A172 (cell line): ENCODE results near the gene APBA3. TPM values are rescaled to one million over a fixed set of nuclear protein-coding genes. Genes with fewer than 3 reads are reported as not detected.

ENCODE experiments used
- DNase-seq: peaks from one replicate; pipeline ENCODE4 v3.0.0-alpha.2; 2015; ENCODE audit warnings: low spot score
- total RNA-seq: library from RNA; depleted of rRNA; stranded (reverse); fragments of >200 nt; shearing (Covaris generic); gene quantifications from 2 replicates; pipeline ENCODE4 v1.2.3, GENCODE V29; 2014; rRNA removed

APBA3 gene
- total RNA-seq = 22.2 and 28.7 TPM in 2 replicates

- DNase-seq = peak; percentile 85
Observed at GRCh38 chr19:3761382-3762129, at the start of gene APBA3. Gene APBA3, minus strand, starts transcription at chr19:3761692. Its CDS starts 1,428 bp downstream, at chr19:3760264.

GRCh38 chr19:3810708-3811355 is 49.3 kb upstream of the APBA3 start:
- DNase-seq = no peak

- no peak for DNase-seq
Observed at GRCh38 chr19:3809881-3810707, 48.6 kb upstream of the APBA3 start.

- no peak for DNase-seq
Observed at GRCh38 chr19:3808420-3809143, 47.1 kb upstream of the APBA3 start.

- DNase-seq = no peak
Observed at GRCh38 chr19:3807574-3808354, 46.3 kb upstream of the APBA3 start.

- no peak for DNase-seq
Observed at GRCh38 chr19:3807131-3807480, 45.6 kb upstream of the APBA3 start.

- DNase-seq = no peak
Observed at GRCh38 chr19:3805859-3806258, 44.4 kb upstream of the APBA3 start.

- no peak for DNase-seq
Observed at GRCh38 chr19:3804429-3804828, 42.9 kb upstream of the APBA3 start.

GRCh38 chr19:3803986-3804385 is 42.5 kb upstream of the APBA3 start:
- no peak for DNase-seq

- no peak for DNase-seq
Observed at GRCh38 chr19:3803114-3803888, 41.8 kb upstream of the APBA3 start.

GRCh38 chr19:3801412-3802096 is 40.1 kb upstream of the APBA3 start:
- DNase-seq = no peak

GRCh38 chr19:3800996-3801395 is 39.5 kb upstream of the APBA3 start:
- DNase-seq = no peak

GRCh38 chr19:3798137-3798536 is 36.6 kb upstream of the APBA3 start:
- no peak for DNase-seq

- DNase-seq = no peak
Observed at GRCh38 chr19:3796358-3796757, 34.9 kb upstream of the APBA3 start.

GRCh38 chr19:3793799-3794198 is 32.3 kb upstream of the APBA3 start:
- DNase-seq = no peak

GRCh38 chr19:3792114-3792513 is 30.6 kb upstream of the APBA3 start:
- DNase-seq = peak; percentile 25

- DNase-seq = no peak
Observed at GRCh38 chr19:3790941-3791340, 29.4 kb upstream of the APBA3 start.

GRCh38 chr19:3790209-3790734 is 28.8 kb upstream of the APBA3 start:
- DNase-seq = no peak

- DNase-seq = no peak
Observed at GRCh38 chr19:3788996-3789778, 27.7 kb upstream of the APBA3 start.
